ENCODE measurements around the gene SPEM1. TPM values are rescaled to one million over a fixed set of nuclear protein-coding genes. Genes with fewer than 3 reads are reported as not detected.

SPEM1 gene
- total and polyA plus RNA-seq, 2 of the 13 experiments (the other 11 are each of a cell fraction or from before 2014, with no cell fraction given): not detected

DNA sequence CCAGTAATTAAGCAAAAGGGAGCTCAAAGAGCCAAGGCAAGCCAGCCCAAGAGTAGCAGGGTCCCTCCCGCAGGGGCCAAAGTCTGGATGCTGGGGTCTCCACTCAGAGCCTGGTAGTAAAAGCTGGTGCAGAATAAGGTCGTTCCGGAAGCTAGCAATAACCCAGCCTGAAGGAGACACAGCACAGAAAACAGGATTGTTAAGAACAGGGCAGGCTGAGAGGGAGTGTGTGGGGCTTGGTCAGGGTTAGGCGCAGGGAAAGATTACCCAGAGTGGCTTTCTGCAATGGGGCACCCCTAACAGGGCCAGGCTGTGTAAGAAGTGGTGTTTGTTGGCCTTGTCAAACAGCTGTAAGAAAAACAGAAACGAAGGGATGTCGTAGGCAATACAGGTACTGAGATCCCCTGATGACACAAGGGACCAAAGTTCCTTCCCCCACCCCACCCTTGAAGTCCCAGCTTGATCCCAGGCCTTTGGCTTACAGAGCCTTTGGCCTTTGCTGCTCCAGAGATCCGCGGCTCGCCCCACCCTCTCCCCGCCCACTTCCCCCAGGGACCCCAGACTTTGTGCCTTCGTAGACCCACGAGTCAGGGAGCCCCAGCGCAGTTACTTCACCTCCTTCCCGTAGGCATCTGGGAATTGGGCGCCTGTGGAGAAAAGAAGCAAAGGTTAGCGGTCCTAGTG is 16.9 kb upstream of the SPEM1 start (continued):
- TF ChIP-seq, protein P1, sequence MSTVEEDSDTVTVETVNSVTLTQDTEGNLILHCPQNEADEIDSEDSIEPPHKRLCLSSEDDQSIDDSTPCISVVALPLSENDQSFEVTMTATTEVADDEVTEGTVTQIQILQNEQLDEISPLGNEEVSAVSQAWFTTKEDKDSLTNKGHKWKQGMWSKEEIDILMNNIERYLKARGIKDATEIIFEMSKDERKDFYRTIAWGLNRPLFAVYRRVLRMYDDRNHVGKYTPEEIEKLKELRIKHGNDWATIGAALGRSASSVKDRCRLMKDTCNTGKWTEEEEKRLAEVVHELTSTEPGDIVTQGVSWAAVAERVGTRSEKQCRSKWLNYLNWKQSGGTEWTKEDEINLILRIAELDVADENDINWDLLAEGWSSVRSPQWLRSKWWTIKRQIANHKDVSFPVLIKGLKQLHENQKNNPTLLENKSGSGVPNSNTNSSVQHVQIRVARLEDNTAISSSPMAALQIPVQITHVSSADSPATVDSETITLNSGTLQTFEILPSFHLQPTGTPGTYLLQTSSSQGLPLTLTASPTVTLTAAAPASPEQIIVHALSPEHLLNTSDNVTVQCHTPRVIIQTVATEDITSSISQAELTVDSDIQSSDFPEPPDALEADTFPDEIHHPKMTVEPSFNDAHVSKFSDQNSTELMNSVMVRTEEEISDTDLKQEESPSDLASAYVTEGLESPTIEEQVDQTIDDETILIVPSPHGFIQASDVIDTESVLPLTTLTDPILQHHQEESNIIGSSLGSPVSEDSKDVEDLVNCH (CRISPR knock-in tag; IDR thresholded peaks at IDR 0.05): no peak
- TF ChIP-seq, protein P2, sequence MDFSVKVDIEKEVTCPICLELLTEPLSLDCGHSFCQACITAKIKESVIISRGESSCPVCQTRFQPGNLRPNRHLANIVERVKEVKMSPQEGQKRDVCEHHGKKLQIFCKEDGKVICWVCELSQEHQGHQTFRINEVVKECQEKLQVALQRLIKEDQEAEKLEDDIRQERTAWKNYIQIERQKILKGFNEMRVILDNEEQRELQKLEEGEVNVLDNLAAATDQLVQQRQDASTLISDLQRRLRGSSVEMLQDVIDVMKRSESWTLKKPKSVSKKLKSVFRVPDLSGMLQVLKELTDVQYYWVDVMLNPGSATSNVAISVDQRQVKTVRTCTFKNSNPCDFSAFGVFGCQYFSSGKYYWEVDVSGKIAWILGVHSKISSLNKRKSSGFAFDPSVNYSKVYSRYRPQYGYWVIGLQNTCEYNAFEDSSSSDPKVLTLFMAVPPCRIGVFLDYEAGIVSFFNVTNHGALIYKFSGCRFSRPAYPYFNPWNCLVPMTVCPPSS (IDR thresholded peaks at IDR 0.05): no peak
- TF ChIP-seq ZNF879 (CRISPR knock-in tag; IDR thresholded peaks at IDR 0.05): no peak
- TF ChIP-seq ZFP1 (CRISPR knock-in tag; IDR thresholded peaks at IDR 0.05): no peak
- TF ChIP-seq MYC (CRISPR knock-in tag; IDR thresholded peaks at IDR 0.05; ENCODE audit: borderline replicate concordance): peak; percentile 23; the same call in 1 of the 2 replicates
- TF ChIP-seq ZNF264 (CRISPR knock-in tag; IDR thresholded peaks at IDR 0.05): no peak
- TF ChIP-seq, protein P3, sequence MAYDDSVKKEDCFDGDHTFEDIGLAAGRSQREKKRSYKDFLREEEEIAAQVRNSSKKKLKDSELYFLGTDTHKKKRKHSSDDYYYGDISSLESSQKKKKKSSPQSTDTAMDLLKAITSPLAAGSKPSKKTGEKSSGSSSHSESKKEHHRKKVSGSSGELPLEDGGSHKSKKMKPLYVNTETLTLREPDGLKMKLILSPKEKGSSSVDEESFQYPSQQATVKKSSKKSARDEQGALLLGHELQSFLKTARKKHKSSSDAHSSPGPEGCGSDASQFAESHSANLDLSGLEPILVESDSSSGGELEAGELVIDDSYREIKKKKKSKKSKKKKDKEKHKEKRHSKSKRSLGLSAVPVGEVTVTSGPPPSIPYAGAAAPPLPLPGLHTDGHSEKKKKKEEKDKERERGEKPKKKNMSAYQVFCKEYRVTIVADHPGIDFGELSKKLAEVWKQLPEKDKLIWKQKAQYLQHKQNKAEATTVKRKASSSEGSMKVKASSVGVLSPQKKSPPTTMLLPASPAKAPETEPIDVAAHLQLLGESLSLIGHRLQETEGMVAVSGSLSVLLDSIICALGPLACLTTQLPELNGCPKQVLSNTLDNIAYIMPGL (CRISPR knock-in tag; IDR thresholded peaks at IDR 0.05; ENCODE audit: borderline replicate concordance in 1 of 2, low read depth in 1 of 2): peak in 1 of 2 experiments; percentile 43; a peak in 2 of 4 replicates
- TF ChIP-seq MZF1 (CRISPR knock-in tag; IDR thresholded peaks at IDR 0.05; ENCODE audit: borderline replicate concordance): no peak
- no peak; the same call in 1 of the 2 replicates for TF ChIP-seq NR2F2 (IDR thresholded peaks at IDR 0.05; ENCODE audit: borderline replicate concordance, low read depth)
- TF ChIP-seq, protein P4, sequence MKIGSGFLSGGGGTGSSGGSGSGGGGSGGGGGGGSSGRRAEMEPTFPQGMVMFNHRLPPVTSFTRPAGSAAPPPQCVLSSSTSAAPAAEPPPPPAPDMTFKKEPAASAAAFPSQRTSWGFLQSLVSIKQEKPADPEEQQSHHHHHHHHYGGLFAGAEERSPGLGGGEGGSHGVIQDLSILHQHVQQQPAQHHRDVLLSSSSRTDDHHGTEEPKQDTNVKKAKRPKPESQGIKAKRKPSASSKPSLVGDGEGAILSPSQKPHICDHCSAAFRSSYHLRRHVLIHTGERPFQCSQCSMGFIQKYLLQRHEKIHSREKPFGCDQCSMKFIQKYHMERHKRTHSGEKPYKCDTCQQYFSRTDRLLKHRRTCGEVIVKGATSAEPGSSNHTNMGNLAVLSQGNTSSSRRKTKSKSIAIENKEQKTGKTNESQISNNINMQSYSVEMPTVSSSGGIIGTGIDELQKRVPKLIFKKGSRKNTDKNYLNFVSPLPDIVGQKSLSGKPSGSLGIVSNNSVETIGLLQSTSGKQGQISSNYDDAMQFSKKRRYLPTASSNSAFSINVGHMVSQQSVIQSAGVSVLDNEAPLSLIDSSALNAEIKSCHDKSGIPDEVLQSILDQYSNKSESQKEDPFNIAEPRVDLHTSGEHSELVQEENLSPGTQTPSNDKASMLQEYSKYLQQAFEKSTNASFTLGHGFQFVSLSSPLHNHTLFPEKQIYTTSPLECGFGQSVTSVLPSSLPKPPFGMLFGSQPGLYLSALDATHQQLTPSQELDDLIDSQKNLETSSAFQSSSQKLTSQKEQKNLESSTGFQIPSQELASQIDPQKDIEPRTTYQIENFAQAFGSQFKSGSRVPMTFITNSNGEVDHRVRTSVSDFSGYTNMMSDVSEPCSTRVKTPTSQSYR (CRISPR knock-in tag; IDR thresholded peaks at IDR 0.05; ENCODE audit: borderline replicate concordance): peak; percentile 54; the same call in 1 of the 2 replicates
- no peak for TF ChIP-seq MAFK (conservative IDR thresholded peaks at IDR 0.05 in 1 of 2, IDR thresholded peaks at IDR 0.05 in 1 of 2; ENCODE audit: low read length in 2 of 2)
- TF ChIP-seq POLR2AphosphoS2 (IDR thresholded peaks at IDR 0.05; ENCODE audit: low read depth, low read length): no peak
- no peak for TF ChIP-seq ZNF34 (CRISPR knock-in tag; IDR thresholded peaks at IDR 0.05; ENCODE audit: borderline replicate concordance)
- TF ChIP-seq, protein P5, sequence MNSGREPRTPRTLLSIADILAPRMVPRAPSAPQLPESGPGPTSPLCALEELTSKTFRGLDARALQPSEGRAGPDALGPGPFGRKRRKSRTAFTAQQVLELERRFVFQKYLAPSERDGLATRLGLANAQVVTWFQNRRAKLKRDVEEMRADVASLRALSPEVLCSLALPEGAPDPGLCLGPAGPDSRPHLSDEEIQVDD (CRISPR knock-in tag; IDR thresholded peaks at IDR 0.05; ENCODE audit: borderline replicate concordance): no peak
- TF ChIP-seq ZNF552 (CRISPR knock-in tag; IDR thresholded peaks at IDR 0.05; ENCODE audit: borderline replicate concordance): no peak
- TF ChIP-seq KLF16 (CRISPR knock-in tag; IDR thresholded peaks at IDR 0.05): 0 out of 4 replicates have a peak, but pooled peaks of 1 of the 2 experiments have one; percentile 2
- TF ChIP-seq ZNF850 (CRISPR knock-in tag; conservative IDR thresholded peaks at IDR 0.05): no peak
